ENCODE measurements around the gene PLPPR5.
"Not testable (repeated sequence)": the region's sequence is repeated elsewhere in the genome, so short reads cannot be mapped to it uniquely, and the experiment has no call there.

The PLPPR5 gene

DNA sequence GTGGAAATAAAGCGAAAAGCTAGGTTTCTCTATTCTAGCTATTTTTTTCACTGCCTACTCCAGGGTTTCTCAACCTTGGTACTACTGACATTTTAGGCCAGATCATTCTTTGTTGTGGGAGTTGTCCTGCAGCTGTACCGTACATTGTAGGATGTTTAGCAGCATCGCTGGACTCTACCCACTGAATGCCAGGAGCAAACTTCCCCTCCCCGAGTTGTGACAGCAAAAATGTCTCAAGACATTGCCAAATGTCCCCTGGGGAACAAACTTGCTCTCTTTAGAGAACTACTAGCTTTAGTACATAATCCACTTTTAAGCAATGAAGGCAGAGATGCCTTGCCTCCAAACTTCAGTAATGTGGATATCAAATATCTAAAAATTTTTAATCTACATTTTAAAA lies 122.8 kb downstream of the PLPPR5 start:
- no peak overlapping the region for H3K4me3 ChIP-seq (ENCODE audit: low read depth in 1 of 2, low read length in 2 of 2)
- H3K4me1 ChIP-seq (ENCODE audit: insufficient read depth, low read length) = no peaks in the 10 kb centered on the region
- H3K36me3 ChIP-seq (ENCODE audit: insufficient read depth, low read length) = no peaks in the 10 kb centered on the region
- H3K27me3 ChIP-seq (ENCODE audit: control insufficient read depth in 1 of 2, insufficient read depth in 2 of 2, low read length in 2 of 2) = no peaks in the 10 kb centered on the region
- H3K9me3 ChIP-seq (ENCODE audit: low read length) = no peaks in the 10 kb centered on the region
- H3K27ac ChIP-seq (ENCODE audit: low read depth, low read length) = no peak overlapping the region
- H3K9ac ChIP-seq (ENCODE audit: low read length) = no peak overlapping the region

DNA sequence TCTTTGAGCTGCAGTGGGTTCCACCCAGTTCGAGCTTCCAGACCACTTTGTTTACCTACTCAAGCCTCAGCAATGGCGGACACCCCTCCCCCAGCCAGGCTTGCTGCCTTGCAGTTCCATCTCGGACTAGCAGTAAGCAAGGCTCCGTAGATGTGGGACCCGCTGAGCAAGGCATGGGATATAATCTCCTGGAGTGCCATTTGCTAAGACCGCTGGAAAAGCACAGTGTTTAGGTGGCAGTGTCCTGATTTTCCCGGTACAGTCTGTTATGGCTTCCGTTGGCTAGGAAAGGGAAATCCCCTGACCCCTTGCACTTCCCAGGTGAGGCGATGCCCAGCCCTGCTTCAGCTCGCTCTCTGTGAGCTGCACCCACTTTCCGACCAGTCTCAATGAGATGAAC lies 123.4 kb downstream of the PLPPR5 start:
- H3K27me3 ChIP-seq (ENCODE audit: control insufficient read depth in 1 of 2, insufficient read depth in 2 of 2, low read length in 2 of 2); H3K9me3 ChIP-seq (ENCODE audit: low read length); H3K9ac ChIP-seq (ENCODE audit: low read length); H3K4me1 ChIP-seq (ENCODE audit: insufficient read depth, low read length); H3K27ac ChIP-seq (ENCODE audit: low read depth, low read length); H3K4me3 ChIP-seq (ENCODE audit: low read depth in 1 of 2, low read length in 2 of 2); H3K36me3 ChIP-seq (ENCODE audit: insufficient read depth, low read length): not testable (repeated sequence)

DNA sequence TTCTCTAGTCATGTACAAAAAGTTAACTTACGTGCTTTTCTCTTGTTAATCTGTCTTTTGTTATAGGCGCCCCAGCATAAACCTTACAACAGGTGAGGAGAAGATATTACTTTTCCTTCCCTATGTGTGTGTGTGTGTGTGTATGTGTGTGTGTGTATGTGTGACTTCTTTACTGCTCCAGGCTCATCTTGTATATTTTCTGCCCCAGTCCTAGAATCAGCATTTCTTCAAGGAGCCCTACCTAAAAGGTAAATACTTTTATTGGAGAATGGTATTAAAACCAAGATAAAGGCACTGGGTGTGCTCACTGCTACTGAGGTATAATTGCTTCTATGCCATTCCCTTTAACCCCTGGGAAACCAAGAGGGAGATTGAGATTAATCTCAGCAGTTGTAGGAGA lies 129.8 kb downstream of the PLPPR5 start:
- Histone ChIP-seq H3K9me3 (ENCODE audit: low read length) (no peaks in the 10 kb centered on the region), H3K36me3 (ENCODE audit: insufficient read depth, low read length) (no peaks in the 10 kb centered on the region), H3K27me3 (ENCODE audit: control insufficient read depth in 1 of 2, insufficient read depth in 2 of 2, low read length in 2 of 2) (no peaks in the 10 kb centered on the region), H3K4me1 (ENCODE audit: insufficient read depth, low read length) (no peaks in the 10 kb centered on the region), H3K9ac (ENCODE audit: low read length) (no peak overlapping the region), H3K4me3 (ENCODE audit: low read depth in 1 of 2, low read length in 2 of 2) (no peak overlapping the region), H3K27ac (ENCODE audit: low read depth, low read length) (no peak overlapping the region)

DNA sequence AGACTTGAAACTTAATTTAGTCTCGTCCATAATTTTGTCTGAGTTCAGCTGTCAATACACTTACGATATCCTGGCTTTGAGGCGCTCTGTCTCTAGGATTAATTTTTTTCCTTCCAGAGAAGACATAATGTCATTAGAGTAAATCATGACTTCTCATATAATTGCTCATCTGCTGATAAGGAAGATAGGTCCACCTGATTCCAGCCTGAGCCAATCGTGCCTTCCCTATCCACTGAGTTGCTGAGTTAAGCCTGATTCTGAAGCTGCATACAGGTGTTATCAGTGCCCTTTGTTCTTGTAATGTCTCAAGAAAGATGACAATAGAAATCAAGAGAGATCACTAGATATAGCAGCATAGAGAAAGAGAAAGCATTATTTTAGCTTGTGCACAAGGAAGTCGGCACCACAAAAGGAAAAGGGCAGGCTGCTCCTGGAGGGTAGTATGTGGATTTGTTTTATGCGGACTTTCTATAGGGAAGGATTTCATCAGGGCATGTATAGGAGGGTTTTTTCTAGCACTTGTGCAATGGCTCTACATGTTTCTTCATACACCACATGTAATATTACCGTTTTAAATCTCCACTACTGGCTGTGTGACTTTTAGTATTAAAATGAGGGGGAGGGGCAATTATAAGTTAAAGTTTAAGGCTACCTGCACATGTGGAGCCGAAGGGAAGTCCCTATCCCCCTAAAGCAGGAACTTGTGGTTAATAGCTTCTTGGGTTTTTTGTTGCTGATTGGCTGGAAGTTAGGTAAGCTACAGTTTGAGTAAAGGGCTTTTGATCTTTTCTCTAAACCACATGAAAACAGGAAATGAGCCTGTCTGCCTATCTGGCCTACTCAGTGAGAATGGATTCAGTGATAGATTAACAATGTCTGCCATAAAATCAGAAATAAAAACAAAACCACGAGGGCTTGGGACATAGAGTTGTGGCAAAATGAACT lies 133.4 kb downstream of the PLPPR5 start:
- H3K27me3 ChIP-seq (ENCODE audit: control insufficient read depth in 1 of 2, insufficient read depth in 2 of 2, low read length in 2 of 2) = no peaks in the 10 kb centered on the region
- H3K9me3 ChIP-seq (ENCODE audit: low read length) = no peaks in the 10 kb centered on the region
- H3K36me3 ChIP-seq (ENCODE audit: insufficient read depth, low read length) = no peaks in the 10 kb centered on the region
- H3K9ac ChIP-seq (ENCODE audit: low read length) = no peak overlapping the region
- H3K27ac ChIP-seq (ENCODE audit: low read depth, low read length) = no peak overlapping the region
- no peaks in the 10 kb centered on the region for H3K4me1 ChIP-seq (ENCODE audit: insufficient read depth, low read length)
- H3K4me3 ChIP-seq (ENCODE audit: low read depth in 1 of 2, low read length in 2 of 2) = no peak overlapping the region

GRCh38 chr1:98865796-98866195 lies 138.9 kb downstream of the PLPPR5 start:
- Histone ChIP-seq H3K36me3 (ENCODE audit: insufficient read depth, low read length) (no peaks in the 10 kb centered on the region), H3K9me3 (ENCODE audit: low read length) (no peaks in the 10 kb centered on the region), H3K4me3 (ENCODE audit: low read depth in 1 of 2, low read length in 2 of 2) (no peak overlapping the region), H3K27ac (ENCODE audit: low read depth, low read length) (no peak overlapping the region), H3K9ac (ENCODE audit: low read length) (no peak overlapping the region), H3K27me3 (ENCODE audit: control insufficient read depth in 1 of 2, insufficient read depth in 2 of 2, low read length in 2 of 2) (no peaks in the 10 kb centered on the region), H3K4me1 (ENCODE audit: insufficient read depth, low read length) (no peaks in the 10 kb centered on the region)

GRCh38 chr1:98860329-98860728 lies 144.3 kb downstream of the PLPPR5 start:
- Histone ChIP-seq H3K9me3 (ENCODE audit: low read length) (no peaks in the 10 kb centered on the region), H3K4me3 (ENCODE audit: low read depth in 1 of 2, low read length in 2 of 2) (no peak overlapping the region), H3K36me3 (ENCODE audit: insufficient read depth, low read length) (no peaks in the 10 kb centered on the region), H3K27ac (ENCODE audit: low read depth, low read length) (no peak overlapping the region), H3K9ac (ENCODE audit: low read length) (no peak overlapping the region), H3K27me3 (ENCODE audit: control insufficient read depth in 1 of 2, insufficient read depth in 2 of 2, low read length in 2 of 2) (no peaks in the 10 kb centered on the region), H3K4me1 (ENCODE audit: insufficient read depth, low read length) (no peaks in the 10 kb centered on the region)

GRCh38 chr1:98854137-98854536 lies 150.5 kb downstream of the PLPPR5 start:
- Histone ChIP-seq H3K27me3 (ENCODE audit: control insufficient read depth in 1 of 2, insufficient read depth in 2 of 2, low read length in 2 of 2) (no peaks in the 10 kb centered on the region), H3K9ac (ENCODE audit: low read length) (no peak overlapping the region), H3K9me3 (ENCODE audit: low read length) (no peaks in the 10 kb centered on the region), H3K4me1 (ENCODE audit: insufficient read depth, low read length) (no peaks in the 10 kb centered on the region), H3K36me3 (ENCODE audit: insufficient read depth, low read length) (no peaks in the 10 kb centered on the region), H3K27ac (ENCODE audit: low read depth, low read length) (no peak overlapping the region), H3K4me3 (ENCODE audit: low read depth in 1 of 2, low read length in 2 of 2) (no peak overlapping the region)

GRCh38 chr1:98849969-98850636 lies 154.6 kb downstream of the PLPPR5 start:
- Histone ChIP-seq H3K4me3 (ENCODE audit: low read depth in 1 of 2, low read length in 2 of 2) (no peak overlapping the region), H3K9ac (ENCODE audit: low read length) (no peak overlapping the region), H3K4me1 (ENCODE audit: insufficient read depth, low read length) (no peaks in the 10 kb centered on the region), H3K27ac (ENCODE audit: low read depth, low read length) (no peak overlapping the region), H3K9me3 (ENCODE audit: low read length) (no peaks in the 10 kb centered on the region), H3K36me3 (ENCODE audit: insufficient read depth, low read length) (no peaks in the 10 kb centered on the region), H3K27me3 (ENCODE audit: control insufficient read depth in 1 of 2, insufficient read depth in 2 of 2, low read length in 2 of 2) (no peaks in the 10 kb centered on the region)

DNA sequence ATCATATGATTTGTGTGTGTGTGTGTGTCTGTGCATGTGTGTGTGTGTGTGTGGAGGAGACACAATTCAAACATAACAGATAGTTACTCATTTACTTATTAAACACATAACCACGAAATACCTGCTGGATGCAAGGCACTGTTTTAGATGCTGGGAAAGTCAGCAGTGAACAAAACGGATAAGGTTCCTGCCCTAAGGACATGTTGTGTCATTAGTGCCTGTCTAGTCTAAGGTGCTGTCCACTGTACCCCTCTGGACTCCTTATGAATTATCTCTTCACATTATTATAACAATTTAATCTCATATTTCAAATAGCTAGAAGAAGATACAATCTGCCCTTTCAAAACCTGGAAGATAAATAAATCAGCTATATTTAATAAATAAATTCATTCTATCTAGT lies 162.4 kb downstream of the PLPPR5 start:
- no peak overlapping the region for H3K9ac ChIP-seq (ENCODE audit: low read length)
- no peak overlapping the region for H3K27ac ChIP-seq (ENCODE audit: low read depth, low read length)
- no peaks in the 10 kb centered on the region for H3K9me3 ChIP-seq (ENCODE audit: low read length)

More for the DNA sequence above, 162.4 kb downstream of the PLPPR5 start:
- Histone ChIP-seq H3K27me3 (ENCODE audit: control insufficient read depth in 1 of 2, insufficient read depth in 2 of 2, low read length in 2 of 2) (no peaks in the 10 kb centered on the region), H3K4me1 (ENCODE audit: insufficient read depth, low read length) (no peaks in the 10 kb centered on the region), H3K36me3 (ENCODE audit: insufficient read depth, low read length) (no peaks in the 10 kb centered on the region), H3K4me3 (ENCODE audit: low read depth in 1 of 2, low read length in 2 of 2) (no peak overlapping the region)
